OCI-LY7 (cell line): Measurements from ENCODE around the gene NSUN7. TPM values are rescaled to one million over a fixed set of nuclear protein-coding genes. Genes with fewer than 3 reads are reported as not detected.

Experiments
- Bru-seq: library from RNA; stranded (reverse); fragments of 400-500 nt; gene quantifications from one replicate; lab custom pipeline; 2021; lab: Mats Ljungman, UMichigan
- BruChase-seq, 2 experiments: library from RNA; stranded (reverse); fragments of 400-500 nt; gene quantifications; one replicate each; lab custom pipeline; 2021; lab: Mats Ljungman, UMichigan
- BruUV-seq: library from RNA; stranded (reverse); fragments of 400-500 nt; replicated peaks from 2 replicates; lab custom pipeline; 2021; lab: Mats Ljungman, UMichigan
- CTCF ChIA-PET: fragments of 300-600 bp; sonication (Branson Sonifier 250); formaldehyde crosslinking; loops from one replicate; lab custom pipeline; 2022; ENCODE audit warnings: antibody characterized with exemption; ENCODE audit not compliant: unreplicated experiment; lab: Charles Lee
- POLR2A ChIA-PET: fragments of 300-600 bp; sonication (Branson Sonifier 250); formaldehyde crosslinking; loops from one replicate; lab custom pipeline; 2022; ENCODE audit warnings: antibody characterized with exemption; lab: Charles Lee
- DNase-seq: peaks from one replicate; pipeline ENCODE4 v3.0.0-alpha.2; 2015; ENCODE audit warnings: low spot score
- H2AFZ ChIP-seq: fragments of 200-600 bp; sonication (generic), shearing (Covaris generic); 2 replicates; pipeline ENCODE4 v1.6.1; 2014; ENCODE audit warnings: mild to moderate bottlenecking, antibody characterized with exemption, low read length, moderate library complexity
- H3K27ac ChIP-seq: fragments of 200-600 bp; sonication (generic); 2 replicates; pipeline ENCODE4 v1.5.1; 2014; ENCODE audit warnings: mixed run types, low read depth, mild to moderate bottlenecking, moderate library complexity, low read length, inconsistent platforms; ENCODE audit not compliant: poor library complexity, severe bottlenecking
- H3K36me3 ChIP-seq: fragments of 200-600 bp; sonication (generic); 2 replicates; pipeline ENCODE4 v1.6.1; 2014; ENCODE audit warnings: mild to moderate bottlenecking, antibody characterized with exemption, low read length, moderate library complexity, mixed read lengths; ENCODE audit not compliant: insufficient read depth
- H3K4me1 ChIP-seq: fragments of 200-600 bp; sonication (generic); 2 replicates; pipeline ENCODE4 v1.5.1; 2014; ENCODE audit warnings: mild to moderate bottlenecking, low read length; ENCODE audit not compliant: insufficient read depth, poor library complexity, severe bottlenecking
- H3K4me2 ChIP-seq: fragments of 200-600 bp; sonication (generic); 2 replicates; pipeline ENCODE4 v1.6.1; 2014; ENCODE audit warnings: mild to moderate bottlenecking, low read length
- H3K4me3 ChIP-seq: fragments of 200-600 bp; sonication (generic); 2 replicates; pipeline ENCODE4 v1.5.1; 2014; ENCODE audit warnings: mild to moderate bottlenecking, low read depth, low read length; ENCODE audit not compliant: poor library complexity, severe bottlenecking
- H3K79me2 ChIP-seq: fragments of 200-600 bp; sonication (generic); 2 replicates; pipeline ENCODE4 v1.6.1; 2016; ENCODE audit warnings: low read depth, mild to moderate bottlenecking, low read length, moderate library complexity, mixed read lengths; ENCODE audit not compliant: insufficient read depth
- H3K9me2 ChIP-seq: fragments of 200-600 bp; sonication (generic); 2 replicates; pipeline ENCODE4 v1.6.1; 2016; ENCODE audit warnings: mild to moderate bottlenecking, low read length, mixed read lengths; ENCODE audit not compliant: insufficient read depth
- H3K9me3 ChIP-seq: fragments of 200-600 bp; sonication (generic); 2 replicates; pipeline ENCODE4 v1.6.1; 2014; ENCODE audit warnings: mild to moderate bottlenecking, mixed run types, low read length, mixed read lengths
- H4K20me1 ChIP-seq: fragments of 200-600 bp; sonication (generic); 2 replicates; pipeline ENCODE4 v1.6.1; 2014; ENCODE audit warnings: mild to moderate bottlenecking, antibody characterized with exemption, low read length, moderate library complexity, mixed read lengths; ENCODE audit not compliant: insufficient read depth
- CTCF ChIP-seq: fragments of 200-600 bp; sonication (generic); conservative IDR thresholded peaks from 2 replicates; pipeline ENCODE4 v1.5.1; 2014; ENCODE audit warnings: mild to moderate bottlenecking, antibody characterized with exemption, low read length, moderate library complexity, mixed read lengths
- EZH2phosphoT487 ChIP-seq: fragments of 200-600 bp; sonication (generic); IDR thresholded peaks from 2 replicates; pipeline ENCODE4 v1.6.1; 2018; ENCODE audit warnings: low read depth, borderline replicate concordance, mild to moderate bottlenecking, mixed run types, antibody characterized with exemption, low read length, moderate library complexity, mixed read lengths
- intact Hi-C: fragments of 100-400 bp; cut with micrococcal nuclease; formaldehyde crosslinking; loops from one replicate; pipeline ENCODE4 v1.10.0; 2022; ENCODE audit not compliant: unreplicated experiment
- long read RNA-seq: library from polyadenylated mRNA; stranded (forward); transcript quantifications from one replicate; pipeline ENCODE4 v2.0.0, GENCODE V29; 2022
- total RNA-seq, 2 experiments: library from RNA; depleted of rRNA in 1 of 2; stranded (reverse); fragments of >200 nt in 1 of 2; shearing (Covaris generic) in 1 of 2; gene quantifications; 2 replicates each; pipeline ENCODE4 v1.2.3, GENCODE V29; 2014 to 2022

NSUN7 gene
- total RNA-seq (2014; rRNA removed; shearing (Covaris generic)) (0.13 and 0.33 TPM in 2 replicates), total RNA-seq (2022) (0.31 TPM in 1 of 2 replicates, not detected in the other), Bru-seq, nascent RNA (percentile 13 among the genes with signal in this experiment), BruChase-seq, experiment 1, labeled RNA remaining after a 6-hour chase (percentile 8 among the genes with signal in this experiment), BruChase-seq, experiment 2, labeled RNA remaining after a 2-hour chase (percentile 8 among the genes with signal in this experiment)
- long read RNA-seq, partial matches to known transcripts = 0 of 8 reads
- long read RNA-seq, other reads (novel, unspliced or antisense) = 8 of 8 reads

- intact Hi-C loops = no loop called here
- DNase-seq = peak; percentile 49
- ChIA-PET POLR2A (no interaction called here), CTCF (no interaction called here)
- Histone ChIP-seq H2AFZ (peak within 1 kb of the TSS; percentile 51; the same call in 1 of the 2 replicates), H3K9me3 (no peaks in the 10 kb centered on the region), H3K36me3 (no peaks in the 10 kb centered on the region), H3K9me2 (no peaks in the 10 kb centered on the region), H3K4me2 (peak within 1 kb of the TSS; percentile 33; the same call in 1 of the 2 replicates), H3K4me3 (peak within 1 kb of the TSS; percentile 48), H3K27ac (no peak within 1 kb of the TSS), H4K20me1 (no peaks in the 10 kb centered on the region), H3K79me2 (no peaks in the 10 kb centered on the region), H3K4me1 (no peaks in the 10 kb centered on the region)
- BruUV-seq = no TSS peak
- TF ChIP-seq EZH2phosphoT487 (no peak), CTCF (no peak)
These were observed at the start of gene NSUN7 for GRCh38 chr4:40749717-40750460. TSS of gene NSUN7 (plus strand) at chr4:40749955. CDS start at chr4:40750694, 739 bp downstream.

- H3K9me3 ChIP-seq = no peaks in the 10 kb centered on the region
- no peak overlapping the region for H3K27ac ChIP-seq
- H3K4me2 ChIP-seq = no peak overlapping the region
- CTCF ChIA-PET = no interaction called here
- peak overlapping the region; percentile 10; the same call in 1 of the 2 replicates for H2AFZ ChIP-seq
- H3K4me1 ChIP-seq = no peaks in the 10 kb centered on the region
- H3K4me3 ChIP-seq = no peak overlapping the region
- POLR2A ChIA-PET = interaction anchor here (0.6 to 1.1 kb wide), 3 partner anchors 10 to 288 kb away, joined by 4 to 5 read pairs (median 4); no protein-coding TSS in a partner anchor
- H3K9me2 ChIP-seq = no peaks in the 10 kb centered on the region
- no peaks in the 10 kb centered on the region for H4K20me1 ChIP-seq
- H3K79me2 ChIP-seq = no peaks in the 10 kb centered on the region
- no peaks in the 10 kb centered on the region for H3K36me3 ChIP-seq
- TF ChIP-seq CTCF (no peak), EZH2phosphoT487 (no peak)
- intact Hi-C loops = no loop called here
- no TSS peak for BruUV-seq
- DNase-seq = no peak
These were observed 47.5 kb upstream of the NSUN7 start for GRCh38 chr4:40702137-40702799.
